ENCODE data around the gene RPUSD1.

RPUSD1 gene

DNA sequence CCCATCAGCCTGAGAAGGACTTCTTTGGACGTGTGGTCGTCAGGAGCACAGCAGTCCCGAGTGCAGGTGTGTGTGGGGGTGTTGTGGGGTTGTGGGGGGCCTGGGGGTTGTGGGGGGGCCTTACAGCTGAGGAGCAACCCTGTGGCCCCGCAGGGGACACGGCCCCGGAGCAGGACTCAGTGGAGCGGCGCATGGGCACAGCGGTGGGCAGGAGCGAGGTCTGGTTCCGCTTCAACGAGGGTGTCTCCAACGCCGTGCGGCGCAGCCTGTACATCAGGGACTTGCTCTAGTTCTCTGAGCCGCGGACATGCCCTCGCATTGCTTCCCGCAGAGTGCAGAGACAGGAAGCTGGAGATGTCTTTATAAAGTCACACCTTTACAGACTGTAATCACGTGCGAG is 9.5 kb upstream of the RPUSD1 start:
- DNase-seq = no peak

DNA sequence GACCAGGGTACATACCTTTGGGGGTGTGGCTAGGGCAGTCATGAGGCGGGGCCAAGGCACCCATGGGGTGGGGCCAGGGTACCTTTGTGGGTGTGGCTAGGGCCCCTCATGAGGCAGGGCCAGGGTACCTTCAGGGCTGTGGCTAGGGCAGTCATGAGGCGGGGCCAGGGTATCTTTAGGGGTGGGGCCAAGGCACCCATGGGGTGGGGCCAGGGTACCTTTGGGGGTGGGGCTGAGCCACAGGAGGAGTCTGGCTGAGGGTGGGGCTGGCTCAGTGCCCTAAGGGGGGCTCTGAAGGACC is 8.9 kb upstream of the RPUSD1 start:
- no peak for DNase-seq

DNA sequence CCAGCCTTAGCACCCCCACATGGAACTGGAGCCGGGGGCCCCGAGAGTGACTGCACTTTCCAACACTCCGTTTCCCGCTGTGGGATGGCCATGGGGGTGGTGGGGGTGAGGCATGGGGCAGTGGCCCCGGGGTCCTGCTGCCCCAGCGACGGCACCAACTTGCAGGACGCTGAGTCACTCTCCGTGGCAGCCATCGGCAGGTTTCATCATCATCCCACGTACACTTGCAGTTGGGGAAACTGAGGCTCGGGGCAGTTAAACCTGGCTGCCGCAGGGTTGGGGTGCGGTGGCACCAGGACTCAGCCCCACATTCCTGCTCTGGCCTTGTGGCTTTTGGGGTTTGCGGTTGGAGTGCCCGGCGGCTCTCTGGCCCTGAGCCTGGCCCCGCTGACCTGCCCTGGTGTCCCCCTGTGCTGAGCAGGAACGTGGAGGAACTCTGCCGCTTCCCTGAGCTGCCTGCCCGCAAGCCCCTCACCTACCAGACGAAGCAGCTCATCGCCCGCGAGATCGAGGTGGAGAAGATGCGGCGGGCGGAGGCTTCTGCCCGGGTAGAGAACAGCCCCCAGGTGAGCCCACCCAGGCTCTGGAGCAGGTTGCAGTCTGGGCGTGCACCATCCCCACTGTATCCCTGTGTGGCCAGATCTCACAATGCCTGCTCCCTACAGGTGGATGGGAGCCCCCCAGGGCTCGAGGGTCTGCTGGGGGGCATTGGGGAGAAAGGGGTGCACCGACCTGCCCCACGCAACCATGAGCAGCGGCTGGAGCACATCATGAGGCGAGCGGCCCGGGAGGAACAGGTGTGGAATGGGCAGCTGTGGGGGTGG is 8.3 kb upstream of the RPUSD1 start:
- no peak for DNase-seq

DNA sequence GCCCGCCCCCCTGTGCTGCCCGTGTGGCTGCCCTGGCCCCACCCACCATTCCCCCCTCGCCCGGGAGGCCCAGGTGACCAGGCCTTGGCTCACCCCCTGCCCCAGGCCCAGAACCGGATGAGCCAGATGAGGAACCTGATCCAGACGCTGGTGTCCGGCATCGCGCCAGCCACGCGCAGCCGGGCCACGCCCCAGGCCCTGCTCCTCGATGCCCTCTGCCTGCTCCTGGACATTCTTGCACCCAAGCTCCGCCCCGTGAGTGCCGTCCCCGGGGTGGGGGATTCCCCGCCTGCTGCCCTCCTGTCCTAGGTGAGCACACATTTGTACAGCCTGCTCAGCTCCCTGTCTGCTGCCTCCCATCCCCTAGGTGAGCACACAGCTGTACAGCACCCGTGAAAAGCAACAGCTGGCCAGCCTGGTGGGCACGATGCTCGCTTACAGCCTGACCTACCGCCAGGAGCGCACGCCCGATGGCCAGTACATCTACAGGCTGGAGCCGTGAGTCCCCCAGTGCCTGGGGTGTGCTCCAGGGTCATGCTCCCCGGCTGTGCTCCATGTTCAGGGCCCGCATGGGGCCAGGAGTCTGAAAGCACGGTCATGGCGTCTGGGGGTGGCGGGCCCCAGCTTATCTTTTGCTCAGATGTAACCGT is 7.5 kb upstream of the RPUSD1 start:
- no peak for DNase-seq

DNA sequence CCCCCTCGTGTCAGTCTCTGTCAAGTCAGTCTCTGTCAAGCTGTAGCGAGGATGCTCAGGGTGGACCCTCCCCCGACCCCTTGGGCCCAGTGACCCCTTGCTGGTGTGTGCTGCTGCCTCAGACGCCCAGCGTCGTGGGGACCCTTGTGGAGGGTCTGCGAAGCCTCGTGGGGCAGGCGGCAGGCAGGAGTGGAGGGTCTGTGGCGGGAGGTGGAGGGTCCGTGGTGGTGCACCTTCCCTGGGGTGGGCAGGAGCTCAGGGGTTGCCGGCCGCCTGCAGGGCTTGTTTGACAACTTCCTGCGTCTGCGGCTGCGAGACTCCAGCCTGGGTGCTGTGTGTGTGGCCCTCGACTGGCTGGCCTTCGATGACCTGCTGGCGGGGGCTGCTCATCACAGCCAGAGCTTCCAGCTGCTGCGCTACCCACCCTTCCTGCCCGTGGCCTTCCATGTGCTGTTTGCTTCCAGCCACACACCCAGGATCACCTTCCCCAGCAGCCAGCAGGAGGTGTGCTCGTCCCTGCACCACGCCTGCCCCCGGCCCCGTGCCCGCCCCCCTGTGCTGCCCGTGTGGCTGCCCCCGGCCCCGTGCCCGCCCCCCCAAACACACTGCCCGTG is 6.8 kb upstream of the RPUSD1 start:
- no peak for DNase-seq

DNA sequence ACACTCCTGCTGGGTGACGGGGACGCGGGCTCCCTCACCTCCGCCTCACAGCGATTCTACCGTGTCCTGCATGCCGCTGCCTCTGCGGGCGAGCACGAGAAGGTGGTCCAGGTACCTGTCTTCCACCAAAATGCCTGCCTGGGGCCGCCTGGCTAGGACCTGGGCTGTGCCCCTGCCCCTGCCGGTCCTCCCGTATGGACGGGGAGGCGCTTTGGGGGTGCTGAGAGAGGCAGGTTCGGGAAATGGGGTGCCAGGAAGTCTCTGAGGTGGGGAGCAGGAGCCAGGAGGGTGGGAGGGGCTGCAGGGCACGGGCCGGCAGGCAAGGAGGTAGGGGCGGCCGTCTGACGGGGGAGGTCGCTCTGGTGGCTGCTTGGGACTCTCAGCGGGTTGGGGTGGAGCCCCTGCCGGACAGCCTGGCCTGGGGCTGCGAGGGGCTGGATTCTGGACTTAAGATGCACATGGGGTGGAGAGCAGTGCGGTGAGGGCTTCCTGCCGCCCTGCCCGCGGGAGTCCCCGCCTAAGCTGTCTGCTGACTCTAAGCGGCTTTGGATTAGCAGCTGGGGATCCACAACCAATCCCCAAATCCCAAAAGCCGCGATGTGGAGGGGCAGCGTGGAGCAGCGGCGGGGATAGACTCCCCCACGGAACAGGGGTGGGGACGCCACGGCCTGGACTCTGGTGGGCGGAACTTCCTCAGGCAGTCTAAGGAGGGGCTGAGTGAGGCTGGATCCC is 6.1 kb upstream of the RPUSD1 start:
- no peak for DNase-seq

DNA sequence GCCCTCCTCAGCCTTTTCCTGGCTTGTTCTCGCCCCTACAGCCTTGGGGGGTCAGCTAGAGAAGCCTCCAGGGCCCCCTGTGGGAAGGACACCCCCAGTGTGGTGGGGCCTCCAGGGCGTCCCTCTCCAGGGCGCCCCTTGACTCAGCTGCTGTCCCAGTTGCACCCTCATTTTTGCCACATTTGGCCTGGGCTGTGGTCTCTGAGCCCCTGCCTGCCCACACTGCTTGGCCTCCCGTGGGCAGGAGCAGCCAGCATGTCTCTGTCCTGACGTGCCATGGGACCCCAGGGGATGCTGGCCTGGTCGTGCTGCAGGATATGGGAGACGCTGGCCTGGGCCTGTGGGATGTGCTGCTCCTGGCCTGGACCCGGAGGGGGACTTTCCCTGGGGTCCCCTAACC is 5.2 kb upstream of the RPUSD1 start:
- DNase-seq = no peak

DNA sequence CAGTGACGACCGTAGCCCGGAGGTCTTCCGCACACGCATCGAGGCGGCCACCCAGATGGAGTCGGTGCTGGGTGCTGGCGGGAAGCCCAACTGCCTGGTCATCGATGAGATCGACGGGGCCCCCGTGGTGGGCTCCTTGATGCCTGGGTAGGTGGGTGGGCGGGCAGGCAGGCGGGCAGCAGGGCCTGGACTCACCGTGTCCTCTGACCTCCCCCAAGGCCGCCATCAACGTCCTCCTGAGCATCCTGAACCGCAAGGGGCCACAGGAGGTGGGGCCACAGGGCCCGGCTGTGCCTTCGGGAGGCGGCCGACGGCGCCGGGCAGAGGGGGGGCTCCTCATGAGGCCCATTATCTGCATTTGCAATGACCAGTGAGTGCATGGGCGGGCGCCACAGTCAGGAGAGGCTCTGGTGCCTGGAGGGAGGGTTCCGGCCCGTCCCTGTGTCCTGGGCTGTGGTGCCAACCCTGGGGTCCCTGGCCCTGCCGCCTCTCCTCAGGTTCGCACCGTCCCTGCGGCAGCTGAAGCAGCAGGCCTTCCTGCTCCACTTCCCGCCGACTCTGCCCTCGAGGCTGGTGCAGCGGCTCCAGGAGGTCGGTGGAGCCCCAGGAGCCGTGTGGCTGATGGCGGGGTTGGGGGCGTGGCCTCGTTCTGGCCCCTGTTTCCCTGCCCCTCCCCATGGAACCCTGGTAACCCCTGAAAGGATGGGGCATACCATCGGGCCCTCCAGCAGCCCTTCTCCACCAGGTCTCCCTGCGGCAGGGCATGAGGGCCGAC is 4.2 kb upstream of the RPUSD1 start:
- no peak for DNase-seq

DNA sequence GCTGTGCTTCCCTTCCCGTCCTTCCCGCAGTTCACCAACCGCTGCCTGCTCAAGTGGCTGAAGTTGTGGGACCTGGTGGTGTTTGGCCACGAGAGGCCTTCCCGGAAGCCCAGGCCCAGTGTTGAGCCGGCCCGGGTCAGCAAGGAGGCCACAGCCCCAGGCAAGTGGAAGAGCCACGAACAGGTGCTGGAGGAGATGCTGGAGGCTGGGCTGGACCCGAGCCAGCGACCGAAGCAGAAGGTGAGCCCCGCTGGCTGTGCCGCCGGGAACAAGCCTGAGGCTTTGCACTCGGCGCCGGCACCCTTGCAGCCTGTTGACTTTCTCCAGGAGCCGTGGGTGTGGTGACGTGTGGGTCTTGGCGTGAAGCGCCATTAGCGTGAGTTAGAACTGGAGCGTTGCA is 3.0 kb upstream of the RPUSD1 start:
- no peak for DNase-seq

DNA sequence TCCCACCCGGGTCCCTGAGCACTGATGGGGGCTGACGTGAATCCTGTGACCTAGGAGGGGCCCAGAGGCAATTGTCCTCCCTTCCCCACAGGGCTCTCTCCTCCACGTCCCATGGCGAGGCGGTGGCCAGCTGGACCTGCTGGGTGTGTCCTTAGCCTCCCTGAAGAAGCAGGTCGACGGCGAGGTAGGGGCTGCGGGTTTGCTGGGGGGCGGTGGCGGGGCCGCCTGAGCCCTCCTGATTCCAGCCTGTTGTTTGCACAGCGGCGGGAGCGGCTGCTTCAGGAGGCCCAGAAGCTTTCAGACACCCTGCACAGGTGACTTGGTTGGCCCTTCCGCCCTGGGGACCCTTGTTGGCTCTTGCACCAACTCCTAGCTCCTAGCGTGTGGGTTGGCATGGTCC is 1.9 kb upstream of the RPUSD1 start:
- no peak for DNase-seq

DNA sequence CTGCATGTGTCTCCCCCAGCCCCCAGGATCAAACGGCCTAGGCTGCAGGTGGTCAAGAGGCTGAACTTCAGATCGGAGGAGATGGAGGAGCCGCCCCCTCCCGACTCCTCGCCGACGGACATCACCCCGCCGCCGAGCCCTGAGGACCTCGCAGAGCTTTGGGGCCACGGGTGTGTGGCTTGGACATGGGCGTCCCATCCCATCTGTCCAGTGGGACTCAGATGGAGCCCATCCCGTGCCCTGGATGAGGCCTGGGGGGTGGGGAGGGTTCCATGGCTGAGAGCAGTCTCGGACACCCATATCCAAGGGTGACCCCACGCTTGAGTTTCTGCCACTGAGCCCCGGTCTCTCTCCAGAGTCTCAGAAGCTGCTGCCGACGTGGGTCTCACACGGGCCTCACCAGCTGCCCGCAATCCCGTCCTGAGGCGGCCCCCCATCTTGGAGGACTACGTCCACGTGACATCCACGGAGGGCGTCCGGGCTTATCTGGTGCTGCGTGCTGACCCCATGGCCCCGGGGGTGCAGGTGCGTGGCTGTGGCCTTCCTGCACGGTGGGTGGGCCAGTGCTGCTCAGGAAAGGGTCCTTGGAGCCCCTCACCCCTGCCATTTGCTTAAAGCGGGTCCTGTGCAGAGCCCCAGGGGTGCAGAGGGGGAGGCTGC is 1.1 kb upstream of the RPUSD1 start:
- DNase-seq = no peak

DNA sequence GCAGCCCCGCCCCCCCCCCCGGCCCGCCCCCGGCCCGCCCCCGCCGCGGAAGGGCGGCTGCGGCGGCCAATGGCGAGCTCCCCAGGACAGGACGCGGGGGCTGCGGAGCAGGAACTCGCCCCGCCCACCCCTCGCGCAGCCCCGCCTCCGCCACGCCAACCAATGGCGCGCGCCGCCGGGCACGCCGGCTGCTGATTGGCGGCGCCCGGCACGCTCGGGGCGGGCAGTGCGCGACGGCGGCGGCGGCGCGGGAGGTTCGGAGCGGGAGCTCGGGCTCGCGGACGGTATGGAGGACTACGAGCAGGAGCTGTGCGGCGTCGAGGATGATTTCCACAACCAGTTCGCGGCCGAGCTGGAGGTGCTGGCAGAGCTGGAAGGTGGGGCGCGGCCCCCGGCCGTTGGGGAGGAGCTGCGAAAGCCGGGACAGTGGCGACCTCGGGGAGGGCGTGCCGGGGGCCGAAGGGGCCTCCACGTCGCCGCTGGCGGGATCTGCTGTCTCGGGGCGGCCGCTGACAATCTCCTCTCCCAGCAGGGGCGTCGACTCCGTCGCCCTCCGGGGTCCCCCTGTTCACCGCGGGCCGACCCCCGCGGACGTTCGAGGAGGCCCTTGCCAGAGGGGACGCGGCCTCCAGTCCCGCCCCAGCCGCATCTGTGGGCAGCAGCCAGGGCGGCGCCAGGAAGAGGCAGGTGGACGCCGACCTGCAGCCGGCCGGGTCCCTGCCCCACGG is 382 bp upstream of the RPUSD1 start, which contains the start of gene CHTF18:
Gene CHTF18, plus strand, starts transcription at position 222 of the 728 bp plus-strand sequence. Its CDS starts 65 bp downstream, at position 287.
- DNase-seq = peak; percentile 94

DNA sequence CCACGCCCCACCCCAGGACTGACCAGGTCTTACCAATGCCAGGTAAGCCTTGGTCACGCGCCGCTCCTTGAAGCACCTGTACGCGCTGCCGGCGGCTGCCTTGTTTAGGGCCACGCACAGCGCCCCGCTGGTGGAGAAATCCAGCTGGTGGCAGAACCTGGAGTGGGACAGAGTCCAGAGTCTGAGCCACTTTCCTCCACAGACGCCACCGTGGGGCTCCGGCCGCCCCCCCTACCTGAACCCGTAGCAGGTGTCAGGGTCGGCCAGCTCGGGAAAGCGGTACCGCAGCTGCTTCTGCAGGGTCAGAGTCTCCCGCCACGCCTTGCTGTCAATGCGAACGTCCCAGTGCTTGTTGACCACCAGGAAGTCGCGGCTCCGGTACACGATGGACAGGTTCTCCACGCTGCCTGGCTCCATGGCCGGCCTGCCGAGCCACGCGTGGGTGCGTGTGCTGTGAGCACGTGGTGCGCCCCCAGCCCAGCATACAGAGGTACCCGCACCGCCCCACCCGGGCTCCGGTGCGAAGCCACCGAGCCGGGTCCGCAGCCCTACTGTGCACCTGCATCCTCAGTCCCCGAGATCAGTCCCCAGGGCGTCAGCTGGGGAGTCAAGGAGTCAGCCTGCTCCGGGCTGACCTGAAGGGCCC is 737 bp downstream of the RPUSD1 start:
- no peak for DNase-seq

DNA sequence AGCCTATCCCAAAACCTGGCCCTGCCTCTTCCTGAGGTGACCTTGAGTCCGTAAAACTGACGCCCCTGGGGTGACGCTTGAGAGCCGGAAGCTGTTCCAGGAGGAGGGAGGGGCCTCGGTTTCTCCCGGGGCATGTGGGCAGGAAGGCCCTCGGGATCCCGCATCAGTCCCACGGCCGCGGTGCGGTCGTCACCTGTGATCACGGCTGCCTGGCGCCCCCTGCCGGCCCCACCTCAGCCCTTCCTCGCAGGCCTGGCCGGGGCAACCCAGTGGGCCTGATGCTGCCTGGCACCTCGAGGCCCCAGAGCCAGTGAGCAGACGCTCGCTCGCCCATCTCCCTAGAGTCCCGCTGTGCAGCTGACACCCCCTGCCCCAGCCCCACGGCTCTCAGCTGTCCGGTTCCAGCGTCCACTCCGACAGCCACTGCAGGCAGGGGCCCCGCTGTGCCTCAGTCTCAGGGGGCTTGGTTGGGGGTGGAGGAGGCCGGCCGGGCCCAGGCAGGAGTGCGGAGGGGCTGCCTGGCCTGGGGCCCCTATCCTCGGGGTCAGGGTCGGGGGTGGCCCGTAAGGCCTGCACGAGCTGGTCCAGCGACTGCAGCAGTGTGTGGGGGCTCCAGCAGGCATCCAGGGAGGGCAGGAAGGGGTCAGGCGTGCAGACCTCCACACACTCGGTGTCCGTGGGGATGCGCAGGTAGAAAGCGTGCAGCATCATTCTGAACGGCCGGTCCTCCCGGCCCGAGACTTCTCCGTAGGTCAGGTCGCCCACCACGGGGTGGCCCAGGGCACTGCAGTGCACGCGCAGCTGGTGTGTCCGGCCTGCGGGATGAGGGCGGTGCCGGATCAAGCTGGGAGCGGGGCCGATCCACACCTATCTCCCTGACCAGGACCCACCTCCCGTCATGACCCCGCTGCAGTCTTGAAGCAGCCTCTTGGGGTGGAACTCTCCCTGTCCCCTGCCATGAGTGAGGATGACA is 2.3 kb downstream of the RPUSD1 start:
- DNase-seq = peak; percentile 56

DNA sequence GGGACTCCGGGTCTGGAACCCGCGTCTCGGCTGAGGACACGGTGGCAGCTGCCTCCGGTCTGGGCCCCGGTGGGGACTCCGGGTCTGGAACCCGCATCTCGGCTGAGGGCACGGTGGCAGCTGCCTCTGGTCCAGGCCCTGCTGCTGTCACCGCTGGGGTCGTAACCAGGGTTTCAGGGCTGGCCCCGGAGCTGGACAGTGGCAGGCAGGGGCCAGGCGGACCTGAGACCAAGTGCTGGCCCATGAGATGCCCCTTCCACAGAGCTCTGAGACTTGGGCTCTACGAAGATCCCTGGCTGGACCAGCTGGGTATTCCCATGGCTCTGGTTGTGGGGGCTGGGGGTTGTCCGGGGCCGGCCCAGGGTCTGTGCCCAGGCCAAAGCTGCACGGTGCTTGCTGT is 3.8 kb downstream of the RPUSD1 start:
- no peak for DNase-seq

DNA sequence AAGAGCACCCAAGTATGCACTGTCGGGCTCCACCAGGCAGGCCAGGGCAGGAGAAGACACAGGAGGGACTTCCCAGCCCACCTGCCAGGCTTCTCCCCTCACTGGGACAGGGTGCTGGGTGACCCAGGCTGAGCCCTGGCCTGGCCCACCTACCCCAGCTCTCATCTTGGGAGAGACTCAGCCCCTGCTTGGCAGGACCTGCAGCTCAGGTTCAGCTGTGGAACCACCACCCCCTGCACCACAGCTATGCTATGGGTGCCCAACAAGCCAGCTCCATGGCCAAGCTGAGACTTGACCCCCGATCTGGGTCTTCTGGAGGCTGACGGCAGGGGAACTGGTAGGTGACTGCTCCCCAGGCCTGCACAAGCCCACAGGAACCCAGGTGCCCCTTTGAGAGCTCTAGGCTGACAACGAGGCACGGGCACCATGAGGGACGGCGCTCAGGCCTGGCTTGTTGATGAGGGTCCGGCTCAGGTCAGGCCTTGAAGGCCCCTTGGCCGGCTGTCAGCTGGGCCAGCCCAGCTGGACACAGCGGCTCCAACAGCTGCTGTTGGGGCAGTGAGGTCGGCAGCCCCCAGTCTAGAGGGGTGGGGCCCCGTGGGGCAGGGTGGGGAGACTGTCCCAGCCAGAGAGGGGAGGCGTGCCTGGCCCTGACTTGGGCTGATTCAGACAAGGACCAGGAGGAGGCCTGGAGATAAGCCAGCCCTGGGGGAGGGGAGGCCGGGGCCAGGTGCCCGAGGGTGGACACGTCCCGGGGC is 4.6 kb downstream of the RPUSD1 start:
- DNase-seq = no peak

DNA sequence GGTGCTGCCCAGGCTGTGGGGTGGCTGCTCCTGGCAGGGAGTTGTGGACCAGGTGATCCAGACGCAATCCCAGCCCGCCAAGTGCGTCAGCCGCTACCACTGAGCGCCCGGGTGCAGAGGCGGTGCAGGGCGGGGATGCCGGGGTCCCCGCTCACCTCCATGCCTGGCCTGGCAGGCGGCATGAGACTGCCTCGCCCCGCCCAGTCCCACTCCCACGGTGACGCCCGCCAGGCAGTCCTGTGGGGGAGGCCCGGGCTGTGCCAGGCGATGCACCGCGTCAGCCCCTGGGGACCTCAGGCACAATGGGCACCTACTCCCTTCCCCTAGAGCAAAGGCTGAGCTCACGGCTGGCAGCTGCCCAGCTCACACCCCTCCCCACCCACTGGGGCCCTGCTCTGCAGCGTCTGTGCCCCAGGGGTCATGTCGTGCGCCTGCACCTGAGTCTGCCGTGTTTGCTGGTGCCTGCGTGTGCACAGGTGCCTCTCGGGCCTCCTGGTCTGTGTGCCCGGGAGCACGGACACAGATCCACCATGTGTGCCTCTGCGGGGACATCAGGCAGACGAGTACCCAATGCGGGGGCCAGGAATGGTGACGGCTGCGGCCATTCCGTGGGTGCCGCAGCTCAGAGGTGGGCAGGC is 5.3 kb downstream of the RPUSD1 start:
- no peak for DNase-seq

DNA sequence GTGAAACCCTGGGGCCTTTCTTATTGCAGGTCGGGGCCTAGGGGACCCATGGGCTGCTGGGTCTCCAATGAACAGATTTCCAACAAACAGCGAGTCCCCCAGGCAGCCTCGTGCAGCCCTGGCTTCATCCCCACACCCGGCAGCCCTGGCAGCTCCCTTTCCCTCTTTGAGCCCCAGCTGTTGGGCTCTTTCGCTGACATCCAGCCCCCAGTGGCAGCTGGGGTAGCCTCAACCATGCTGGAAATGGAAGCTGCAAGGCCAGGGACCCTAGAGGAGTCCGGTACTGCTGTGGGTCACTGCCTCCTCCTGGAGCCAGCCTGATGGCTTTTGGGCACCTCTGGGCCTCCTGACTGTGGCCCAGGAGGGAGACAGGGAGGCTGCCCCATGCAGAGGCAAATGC is 5.9 kb downstream of the RPUSD1 start:
- no peak for DNase-seq
